Measurements from ENCODE around the gene HAGH. TPM values are rescaled to one million over a fixed set of nuclear protein-coding genes. Genes with fewer than 3 reads are reported as not detected.
A peak's percentile ranks its signal among the peaks of the same experiment; 100 is the strongest.

HAGH gene
- polyA plus RNA-seq, 1 experiment: 11.8 TPM

GRCh38 chr16:1776672-1776955, 50.0 kb downstream of the HAGH start:
- ChIA-PET CTCF (interaction anchor here (0.7 kb wide), 1 partner anchor 47 kb away, joined by 4 read pairs; no protein-coding TSS in a partner anchor), POLR2A (no interaction called here)
- no peak for DNase-seq (ENCODE audit: low read depth, low spot score)
- Histone ChIP-seq H3K27ac (ENCODE audit: low read depth, low read length) (no peak overlapping the region), H3K9me3 (ENCODE audit: control insufficient read depth, insufficient read depth, low read length) (no peaks in the 10 kb centered on the region; the same call in 1 of the 2 replicates), H3K4me3 (ENCODE audit: low read depth, low read length) (no peak overlapping the region), H3K27me3 (ENCODE audit: control insufficient read depth, insufficient read depth, low read length) (no peaks in the 10 kb centered on the region)
- no peak for TF ChIP-seq CTCF (IDR thresholded peaks at IDR 0.05; ENCODE audit: low read depth, low read length)

- no peak overlapping the region for H3K27ac ChIP-seq (ENCODE audit: low read depth, low read length)
- TF ChIP-seq CTCF (IDR thresholded peaks at IDR 0.05; ENCODE audit: low read depth, low read length): no peak
- ChIA-PET POLR2A (interaction anchor here (0.7 kb wide), 1 partner anchor 9 kb away, joined by 3 read pairs; no protein-coding TSS in a partner anchor), CTCF (interaction anchor here (0.7 kb wide), 1 partner anchor 47 kb away, joined by 4 read pairs; no protein-coding TSS in a partner anchor)
- no peaks in the 10 kb centered on the region; the same call in 1 of the 2 replicates for H3K9me3 ChIP-seq (ENCODE audit: control insufficient read depth, insufficient read depth, low read length)
- no peak overlapping the region for H3K4me3 ChIP-seq (ENCODE audit: low read depth, low read length)
- no peak for DNase-seq (ENCODE audit: low read depth, low spot score)
- H3K27me3 ChIP-seq (ENCODE audit: control insufficient read depth, insufficient read depth, low read length): no peaks in the 10 kb centered on the region
Observed at GRCh38 chr16:1775846-1776671, 50.6 kb downstream of the HAGH start.

- POLR2A ChIA-PET: interaction anchor here (0.7 to 1.1 kb wide), 2 partner anchors 9 to 190 kb away, joined by 3 read pairs; partner anchors contain the start of gene RPS2
- no peak for DNase-seq (ENCODE audit: low read depth, low spot score)
- no peak for TF ChIP-seq CTCF (IDR thresholded peaks at IDR 0.05; ENCODE audit: low read depth, low read length)
- CTCF ChIA-PET: interaction anchor here (1.2 kb wide), 1 partner anchor 48 kb away, joined by 9 read pairs; no protein-coding TSS in a partner anchor
- Histone ChIP-seq H3K9me3 (ENCODE audit: control insufficient read depth, insufficient read depth, low read length) (peaks cover 4% of the 10 kb centered on the region; the same call in 1 of the 2 replicates), H3K27me3 (ENCODE audit: control insufficient read depth, insufficient read depth, low read length) (no peaks in the 10 kb centered on the region), H3K27ac (ENCODE audit: low read depth, low read length) (no peak overlapping the region), H3K4me3 (ENCODE audit: low read depth, low read length) (no peak overlapping the region)
Observed at GRCh38 chr16:1775006-1775845, 51.4 kb downstream of the HAGH start.

- no peak for TF ChIP-seq CTCF (IDR thresholded peaks at IDR 0.05; ENCODE audit: low read depth, low read length)
- Histone ChIP-seq H3K27me3 (ENCODE audit: control insufficient read depth, insufficient read depth, low read length) (no peaks in the 10 kb centered on the region), H3K4me3 (ENCODE audit: low read depth, low read length) (peak overlapping the region; percentile 77), H3K27ac (ENCODE audit: low read depth, low read length) (no peak overlapping the region), H3K9me3 (ENCODE audit: control insufficient read depth, insufficient read depth, low read length) (peaks cover 6% of the 10 kb centered on the region; the same call in 1 of the 2 replicates)
- no peak for DNase-seq (ENCODE audit: low read depth, low spot score)
- CTCF ChIA-PET: interaction anchor here (0.9 to 1.2 kb wide), 2 partner anchors 8 to 49 kb away, joined by 6 to 9 read pairs; partner anchors contain the start of genes NUBP2 and SPSB3
- POLR2A ChIA-PET: interaction anchor here (1.1 to 1.4 kb wide), 2 partner anchors 8 to 190 kb away, joined by 3 to 8 read pairs; partner anchors contain the start of genes NUBP2, RPS2 and SPSB3
Observed at GRCh38 chr16:1774448-1774780, 52.2 kb downstream of the HAGH start.

All from AG04450 (cell line).